ENCODE data around the gene UBXN11.
A peak's percentile ranks its signal among the peaks of the same experiment; 100 is the strongest.

UBXN11 gene

DNA sequence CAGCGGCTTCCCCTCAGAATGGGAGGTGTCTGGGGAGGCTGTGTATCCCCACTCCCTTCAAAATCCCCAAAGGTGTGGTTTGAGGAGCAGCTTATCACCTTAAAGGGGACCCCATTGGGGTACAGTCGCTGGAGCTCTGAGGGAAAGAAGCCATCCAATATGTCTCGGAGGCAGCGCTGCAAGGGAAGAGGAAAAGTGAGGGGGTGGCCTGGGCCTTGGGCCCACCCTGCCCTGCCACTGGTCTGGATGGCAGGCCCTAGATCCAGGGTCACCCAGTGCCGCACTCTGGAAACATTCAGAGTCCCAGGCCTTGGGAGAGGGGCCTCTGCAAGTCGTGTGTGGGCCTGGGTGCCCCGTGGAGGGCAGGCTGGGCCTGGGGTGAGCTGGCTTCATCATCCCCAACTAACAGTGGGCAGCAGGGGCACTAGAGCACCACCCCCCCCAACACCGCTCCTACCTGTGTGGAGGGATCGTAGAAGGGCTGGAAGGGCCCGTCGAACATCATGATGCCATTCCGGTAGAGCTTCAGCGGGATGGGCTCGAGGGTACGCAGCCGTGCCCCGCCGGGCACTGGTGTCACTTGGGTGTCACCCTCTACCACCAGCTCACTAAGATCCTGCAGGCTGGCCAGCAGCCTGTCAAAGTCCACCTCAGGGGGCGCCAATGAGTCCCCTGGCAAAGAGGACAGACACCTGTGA, 20.9 kb downstream of the UBXN11 start:
- DNase-seq = no peak

DNA sequence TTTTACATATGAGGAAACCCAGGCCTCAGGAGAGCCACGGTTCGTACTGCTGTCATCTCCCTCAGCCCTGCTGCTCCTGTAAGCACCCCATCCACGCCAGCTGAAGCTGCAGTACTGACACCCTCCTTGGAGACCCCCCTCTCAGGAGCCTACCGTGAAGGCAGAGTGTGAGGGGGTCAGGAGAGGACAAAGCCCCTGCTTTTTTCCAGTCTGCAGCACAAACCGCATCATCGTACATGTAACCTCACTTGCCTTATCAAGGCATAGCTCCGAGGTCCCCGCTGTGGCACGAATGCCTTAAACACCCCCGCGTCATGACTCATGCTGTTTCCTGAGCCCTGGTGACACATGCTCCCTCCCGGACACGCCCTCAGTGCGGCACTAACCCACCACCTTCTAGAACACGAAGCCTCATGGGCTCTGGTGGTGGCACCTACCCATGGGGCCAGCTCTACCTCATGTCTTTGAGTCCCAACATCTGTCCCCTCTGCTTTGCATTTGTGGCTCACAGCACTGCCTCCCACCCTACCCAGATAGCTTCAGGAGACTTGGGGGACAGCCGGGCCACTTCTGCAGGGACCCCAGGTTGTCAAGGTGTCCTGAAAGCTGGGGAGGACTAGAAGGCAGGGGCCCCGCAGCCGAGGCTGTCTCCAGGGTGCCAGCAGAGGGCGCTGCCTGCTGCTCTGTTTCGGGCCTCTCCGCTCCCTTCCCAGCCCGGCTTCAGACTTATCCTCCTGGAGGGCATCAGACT, 21.7 kb downstream of the UBXN11 start:
- DNase-seq = peak in 3 of 14 donors; percentile 5 to 41 (median 28)

DNA sequence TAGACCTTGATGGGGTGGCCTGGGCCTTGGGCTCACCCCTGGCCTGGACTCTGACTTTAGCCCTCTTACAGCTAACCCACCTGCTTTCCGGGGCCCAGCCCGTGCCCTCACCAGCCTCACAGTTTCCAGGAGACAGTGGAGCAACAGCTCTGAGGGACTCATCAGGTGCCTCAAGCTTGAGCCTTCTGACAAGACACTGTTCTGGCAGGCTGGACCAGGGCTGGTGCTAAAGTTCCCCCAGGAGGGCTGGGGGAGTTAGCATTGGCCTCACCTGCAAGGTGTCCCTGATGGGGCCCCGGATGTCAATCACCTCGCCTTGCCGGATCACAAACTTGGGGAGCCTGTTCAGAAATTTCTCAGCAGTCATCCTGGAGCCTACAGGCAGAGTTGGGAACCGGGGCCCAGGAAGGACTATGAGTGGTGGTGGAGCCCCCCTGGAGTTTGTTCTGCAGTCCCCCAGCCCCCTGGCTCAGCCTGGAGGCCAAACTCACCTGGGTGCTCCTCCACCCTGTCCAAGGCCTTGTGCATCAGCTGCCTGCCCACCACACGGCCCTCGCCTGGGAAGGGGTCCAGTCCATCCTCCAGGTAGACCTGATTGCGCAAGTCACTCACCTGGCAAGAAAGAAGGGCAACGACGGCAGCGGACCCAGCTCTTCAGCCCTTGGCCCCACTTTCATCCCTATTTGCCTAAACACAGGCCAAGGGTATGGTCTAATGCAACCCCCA, 22.4 kb downstream of the UBXN11 start:
- DNase-seq = no peak

DNA sequence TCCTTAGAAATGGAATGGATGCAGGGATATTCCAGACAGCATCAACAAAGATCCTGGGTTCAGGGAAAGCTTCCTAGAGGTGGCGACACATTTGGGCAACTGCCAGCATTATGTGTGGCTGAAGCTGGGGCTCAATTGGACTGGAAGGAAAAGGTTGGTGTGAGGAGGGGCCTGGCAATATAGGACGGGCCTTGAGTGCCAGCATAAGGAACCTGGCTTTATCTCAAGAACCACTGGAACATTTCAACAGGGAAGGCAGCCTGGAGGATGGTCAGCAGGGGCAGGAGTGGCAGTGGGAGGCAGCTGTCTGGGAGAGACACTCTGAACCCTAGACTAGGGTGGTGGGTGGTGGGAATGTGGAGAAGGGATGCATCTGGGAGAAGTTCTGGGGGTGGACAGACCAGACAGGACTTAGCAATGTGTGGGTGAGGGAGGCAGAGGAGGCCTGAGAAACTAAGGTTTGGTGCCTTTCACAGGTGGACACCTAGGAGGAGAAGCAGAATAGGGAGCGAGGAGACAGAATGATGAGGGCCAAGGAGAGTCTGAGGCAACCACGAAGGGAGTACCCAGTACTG, 23.1 kb downstream of the UBXN11 start:
- no peak for DNase-seq

DNA sequence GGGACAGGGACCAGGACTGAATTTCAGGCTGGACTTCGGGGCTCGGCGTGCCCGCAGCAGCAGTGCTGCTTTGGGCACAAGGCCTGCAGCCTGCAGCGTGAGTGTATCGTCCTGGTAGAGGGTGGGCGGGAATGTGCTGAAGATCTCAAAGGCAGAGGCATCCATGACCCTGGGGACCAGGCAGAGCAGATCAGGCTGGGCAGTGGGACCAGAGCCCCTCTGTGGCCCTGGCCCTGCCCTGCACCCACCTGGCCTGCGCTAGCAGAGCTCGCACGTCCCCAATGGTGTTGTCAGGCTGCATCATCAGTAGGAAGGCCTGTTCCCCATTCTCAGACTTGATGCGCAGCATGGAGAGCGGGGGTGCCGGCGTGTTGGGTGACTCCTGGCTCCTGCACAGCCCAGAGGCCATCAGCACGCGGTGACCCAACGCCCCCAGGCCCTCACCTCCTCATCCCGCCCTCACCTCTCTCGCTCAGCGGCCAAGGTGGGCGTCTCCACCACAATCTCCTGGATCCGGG, 24.0 kb downstream of the UBXN11 start:
- no peak for DNase-seq

DNA sequence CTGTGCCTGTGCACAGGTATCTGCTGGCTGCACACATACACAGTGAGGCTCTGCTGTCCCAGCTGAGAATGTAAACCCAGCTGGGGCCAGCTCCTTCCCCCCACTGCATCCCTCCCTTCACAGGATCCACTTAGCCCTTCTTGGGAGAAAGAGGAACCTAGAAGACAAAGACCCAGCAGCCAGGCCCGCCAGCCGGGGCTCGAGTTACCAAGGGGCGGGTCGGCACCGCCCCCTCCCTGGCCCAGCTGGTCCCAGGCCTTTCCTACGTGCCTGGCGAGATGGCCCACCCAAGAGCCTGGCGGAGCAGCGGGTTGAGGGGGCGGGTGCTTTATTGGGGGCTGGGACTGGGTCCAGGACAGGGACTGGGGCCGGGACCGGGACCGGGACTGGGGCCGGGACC, 24.5 kb downstream of the UBXN11 start:
- DNase-seq = no peak

DNA sequence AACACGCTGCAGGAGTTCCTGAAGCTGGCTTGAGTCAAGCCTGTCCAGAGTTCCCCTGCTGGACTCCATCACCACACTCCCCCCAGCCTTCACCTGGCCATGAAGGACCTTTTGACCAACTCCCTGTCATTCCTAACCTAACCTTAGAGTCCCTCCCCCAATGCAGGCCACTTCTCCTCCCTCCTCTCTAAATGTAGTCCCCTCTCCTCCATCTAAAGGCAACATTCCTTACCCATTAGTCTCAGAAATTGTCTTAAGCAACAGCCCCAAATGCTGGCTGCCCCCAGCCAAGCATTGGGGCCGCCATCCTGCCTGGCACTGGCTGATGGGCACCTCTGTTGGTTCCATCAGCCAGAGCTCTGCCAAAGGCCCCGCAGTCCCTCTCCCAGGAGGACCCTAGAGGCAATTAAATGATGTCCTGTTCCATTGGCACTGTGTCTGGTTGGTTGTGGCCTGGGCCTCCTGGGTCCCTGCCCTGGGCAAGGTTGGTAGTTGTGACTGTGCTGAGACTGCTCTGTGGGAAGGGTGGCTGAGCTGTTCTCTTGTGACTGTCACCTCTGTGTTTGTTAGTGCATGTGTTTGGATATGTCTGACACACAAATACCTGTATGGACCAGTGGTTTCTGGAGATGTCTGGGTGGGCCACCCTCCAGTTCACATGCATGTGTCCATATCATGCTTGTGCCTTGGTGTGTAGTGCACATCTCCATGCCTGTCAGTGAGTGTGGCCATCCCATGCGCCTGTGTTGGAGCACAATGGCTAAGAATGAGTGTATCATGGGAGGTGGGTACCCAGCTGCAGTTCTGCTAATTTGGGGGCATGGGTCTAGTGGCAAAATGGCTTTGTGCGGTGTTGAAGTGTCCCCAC, 25.1 kb downstream of the UBXN11 start:
- DNase-seq = no peak

DNA sequence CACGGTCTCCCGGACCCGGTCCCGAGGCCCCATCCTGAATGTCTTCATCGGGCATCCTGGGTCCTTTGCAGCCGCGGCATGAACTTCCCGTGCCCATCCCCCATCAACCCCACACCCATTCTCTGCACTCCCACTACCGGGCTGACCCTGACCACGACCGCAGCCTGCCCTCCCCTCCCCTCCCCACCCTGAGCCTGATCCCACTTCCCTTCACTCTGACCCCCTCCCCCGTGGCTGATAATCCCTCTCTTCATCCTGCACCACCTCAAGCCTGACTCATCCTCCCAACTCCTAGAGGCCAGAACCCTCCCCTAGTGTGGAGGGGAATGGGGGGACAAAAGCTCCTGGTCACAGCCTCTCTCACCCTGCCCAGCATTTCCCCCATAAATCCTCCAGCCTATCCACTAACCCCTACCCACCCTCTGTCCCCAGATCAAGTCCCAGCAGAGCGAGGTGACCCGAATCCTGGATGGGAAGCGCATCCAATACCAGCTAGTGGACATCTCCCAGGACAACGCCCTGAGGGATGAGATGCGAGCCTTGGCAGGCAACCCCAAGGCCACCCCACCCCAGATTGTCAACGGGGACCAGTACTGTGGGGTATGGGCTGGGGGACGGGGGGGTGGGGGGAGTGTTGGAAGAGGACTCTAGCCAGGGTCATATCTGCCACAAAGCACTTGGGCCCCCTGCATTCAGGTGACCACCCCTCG, 25.9 kb downstream of the UBXN11 start:
- peak in 2 of 14 donors; percentile 29 to 43 for DNase-seq

DNA sequence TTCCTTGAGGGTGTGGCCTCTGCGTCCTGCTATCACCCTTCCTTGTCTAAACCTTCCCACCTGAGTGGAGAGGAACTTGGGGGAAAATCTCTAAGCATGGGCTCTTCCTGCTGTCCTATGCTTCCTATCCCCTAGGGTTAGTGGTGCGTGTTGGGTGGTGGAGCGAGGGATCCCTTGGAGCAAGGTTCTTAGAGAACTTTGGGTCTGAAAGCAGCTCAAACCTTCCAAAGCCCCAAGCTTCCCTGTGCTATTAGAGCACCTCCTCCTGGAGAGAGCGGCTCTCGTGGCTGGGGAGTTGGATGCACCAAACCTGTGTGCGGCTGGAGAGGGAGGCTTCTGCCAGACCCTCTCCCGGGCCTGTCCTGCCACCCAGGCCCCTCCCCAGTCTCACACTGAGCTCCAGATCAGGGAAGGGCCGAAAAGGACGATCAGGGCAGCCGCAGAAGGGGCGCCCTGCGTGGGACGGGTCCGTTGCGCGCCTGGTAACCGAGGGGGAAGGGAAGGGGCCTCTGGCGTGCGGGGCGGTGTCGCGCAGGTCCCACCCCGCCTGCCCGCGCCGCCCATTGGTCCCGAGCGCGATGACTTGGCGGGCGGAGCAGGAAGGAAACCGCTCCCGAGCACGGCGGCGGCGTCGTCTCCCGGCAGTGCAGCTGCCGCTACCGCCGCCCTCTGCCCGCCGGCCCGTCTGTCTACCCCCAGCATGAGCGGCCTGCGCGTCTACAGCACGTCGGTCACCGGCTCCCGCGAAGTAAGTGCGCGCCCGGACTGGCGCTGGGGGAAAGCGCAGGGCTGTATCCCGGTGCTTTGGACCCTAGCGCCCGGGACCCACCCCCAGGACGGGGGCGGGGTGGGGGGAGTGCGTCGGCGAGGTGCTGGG, 26.7 kb downstream of the UBXN11 start, which contains the start of gene SH3BGRL3:
Gene SH3BGRL3, plus strand, starts transcription at position 631 of the 877 bp plus-strand sequence. Its CDS starts 70 bp downstream, at position 701.
- DNase-seq = peak in 13 of 14 donors; percentile 50 to 85 (median 74)

DNA sequence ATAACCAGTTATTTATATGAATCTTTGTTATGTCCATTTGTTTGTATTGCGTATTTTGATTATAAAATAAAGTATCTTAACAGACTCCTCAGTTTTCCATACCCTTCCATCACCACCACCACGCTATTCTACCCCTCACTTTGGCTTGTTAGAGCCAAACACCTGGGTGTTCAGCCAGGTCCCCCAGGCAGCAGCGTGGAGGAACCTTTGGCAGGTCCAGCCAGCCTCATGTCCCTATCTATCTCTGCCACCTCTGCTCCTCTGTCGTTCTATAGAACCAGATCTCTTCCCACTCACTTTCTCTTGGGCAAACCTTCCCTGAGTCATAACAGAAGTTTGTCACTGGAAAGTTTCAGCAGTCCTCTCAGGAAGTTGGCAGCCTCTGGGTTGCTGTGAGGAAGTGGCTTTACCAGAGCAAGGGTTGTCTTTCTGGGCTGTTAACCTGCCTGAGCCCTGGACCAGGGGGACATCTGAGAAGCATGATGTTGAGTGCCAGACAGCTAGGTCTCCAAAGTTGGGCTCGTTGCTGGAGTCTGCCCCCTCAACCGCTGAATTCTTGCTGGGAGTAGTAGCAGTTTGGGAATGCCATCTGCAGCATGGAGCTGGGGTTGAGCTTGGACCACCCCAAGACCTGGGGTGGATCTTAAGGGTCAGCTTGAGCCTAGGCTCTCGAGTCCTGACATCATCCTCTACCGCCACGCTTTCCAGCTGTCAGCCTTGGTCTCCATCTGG, 27.5 kb downstream of the UBXN11 start:
- peak in 2 of 14 donors; percentile 18 to 22 for DNase-seq

DNA sequence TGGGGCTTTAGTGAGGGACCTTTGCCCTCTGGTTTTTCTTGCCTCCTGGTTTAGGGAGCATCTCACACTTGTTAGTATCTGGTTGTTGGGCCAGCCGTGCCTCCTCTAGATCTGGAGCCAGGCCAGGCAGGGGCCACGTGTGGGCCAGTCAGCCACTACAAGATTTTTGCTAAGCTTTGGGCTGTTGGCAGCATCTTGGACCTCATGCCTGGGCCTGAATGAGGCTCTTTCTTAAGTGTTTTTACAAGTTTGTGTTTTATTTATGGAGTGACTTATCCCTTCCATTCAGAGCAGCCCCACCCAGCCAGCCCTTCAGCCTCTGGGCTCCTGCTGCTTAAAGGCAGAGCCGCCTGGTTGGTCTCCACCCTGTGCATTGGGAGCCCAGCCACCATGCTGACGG, 28.1 kb downstream of the UBXN11 start:
- peak in 5 of 14 donors; percentile 19 to 58 (median 27) for DNase-seq

DNA sequence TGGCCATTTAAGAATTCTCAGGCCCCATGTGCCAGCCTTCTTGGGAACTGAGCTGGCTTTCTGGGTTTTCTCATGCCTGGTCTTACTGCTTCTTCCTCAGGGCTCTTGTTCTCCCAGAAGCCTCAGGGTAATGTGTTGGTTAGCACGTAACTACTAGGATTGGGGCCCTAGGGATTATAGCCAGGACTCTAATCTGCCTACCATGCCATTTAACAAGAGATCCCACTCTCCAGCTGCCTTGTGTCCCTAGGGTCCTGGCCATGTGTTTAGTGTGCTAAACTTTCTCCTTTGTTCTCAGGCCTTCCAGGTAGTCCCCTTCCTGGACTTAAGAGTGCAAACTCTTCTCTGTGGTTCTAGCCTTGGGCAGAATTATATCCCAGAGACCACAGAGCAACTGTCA, 28.7 kb downstream of the UBXN11 start:
- DNase-seq = no peak

DNA sequence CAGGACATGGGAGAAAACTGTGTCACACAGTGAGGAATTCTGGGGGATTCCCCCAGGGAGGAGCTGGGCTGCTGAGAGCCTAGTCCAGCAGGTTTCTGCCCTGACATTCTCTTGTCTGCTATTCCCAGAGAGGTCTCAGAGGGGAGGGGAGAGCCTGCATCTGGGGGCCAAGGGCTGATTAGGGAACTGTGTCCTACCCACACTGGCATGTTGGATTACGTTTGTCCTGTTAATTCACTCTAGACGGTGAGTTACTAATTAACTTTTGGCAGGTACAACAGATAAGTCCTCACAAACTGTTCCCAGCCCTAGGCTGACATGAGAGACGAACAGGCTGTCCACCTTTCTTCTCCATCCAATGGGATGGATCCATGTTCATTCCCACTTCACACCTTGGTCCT, 29.2 kb downstream of the UBXN11 start:
- no peak for DNase-seq

DNA sequence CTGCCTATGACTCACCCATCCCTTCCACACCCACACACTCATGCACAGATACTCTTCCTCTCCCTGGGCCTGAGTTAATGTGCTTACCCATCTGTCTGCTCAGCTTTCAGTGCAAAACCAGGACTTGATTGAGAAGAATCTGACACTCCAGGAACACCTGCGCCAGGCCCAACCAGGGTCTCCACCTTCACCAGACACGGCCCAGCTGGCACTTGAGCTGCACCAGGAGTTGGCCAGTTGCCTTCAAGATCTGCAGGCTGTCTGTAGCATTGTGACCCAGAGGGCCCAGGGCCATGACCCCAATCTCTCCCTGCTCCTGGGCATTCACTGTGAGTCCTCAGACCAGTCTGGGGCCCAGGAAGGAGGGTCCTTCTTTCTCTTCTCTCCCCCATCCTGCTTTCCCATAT, 30.0 kb downstream of the UBXN11 start:
- DNase-seq = peak in 2 of 14 donors; percentile 29 to 35

DNA sequence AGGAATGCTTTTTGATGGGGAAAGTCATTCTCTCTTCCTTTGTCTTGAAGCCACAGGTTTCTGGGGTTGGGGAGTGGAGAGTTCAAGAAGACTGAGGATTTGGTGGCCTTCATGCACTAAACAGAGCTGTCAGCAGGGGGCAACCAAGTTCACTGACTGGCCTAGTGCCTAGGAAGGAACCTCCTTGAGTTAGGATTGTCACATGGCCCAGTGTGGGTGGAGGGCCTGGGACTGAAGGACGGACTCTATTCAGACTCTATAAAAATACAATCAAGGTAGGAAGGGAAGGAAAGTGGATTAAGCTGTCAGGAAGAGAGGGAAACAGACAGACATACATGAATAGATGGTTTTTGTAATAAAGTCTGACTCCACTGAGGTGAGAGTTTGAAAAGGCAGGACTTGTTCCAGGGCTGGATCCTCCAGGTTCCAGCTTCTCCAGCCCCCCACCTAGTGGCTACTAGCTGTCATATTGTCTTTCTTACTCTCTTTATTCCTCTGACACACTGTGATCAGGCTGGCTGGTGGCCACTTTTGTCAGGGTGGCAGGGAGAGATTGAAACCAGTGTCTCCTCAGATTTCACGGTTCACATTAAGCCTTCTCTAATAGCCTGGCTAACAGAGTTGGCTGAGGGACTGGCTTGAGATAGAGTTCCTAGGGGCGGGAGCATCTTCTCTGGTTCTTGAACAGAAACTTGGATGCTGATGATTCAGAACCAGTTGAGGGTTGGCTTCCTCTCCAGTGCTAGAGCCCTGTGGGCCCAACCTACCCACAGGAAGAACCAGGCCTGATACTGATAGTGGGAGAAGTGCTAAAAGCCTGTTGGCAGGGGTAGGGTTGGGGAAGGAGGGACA, 30.6 kb downstream of the UBXN11 start:
- peak in 12 of 14 donors; percentile 20 to 77 (median 66) for DNase-seq

DNA sequence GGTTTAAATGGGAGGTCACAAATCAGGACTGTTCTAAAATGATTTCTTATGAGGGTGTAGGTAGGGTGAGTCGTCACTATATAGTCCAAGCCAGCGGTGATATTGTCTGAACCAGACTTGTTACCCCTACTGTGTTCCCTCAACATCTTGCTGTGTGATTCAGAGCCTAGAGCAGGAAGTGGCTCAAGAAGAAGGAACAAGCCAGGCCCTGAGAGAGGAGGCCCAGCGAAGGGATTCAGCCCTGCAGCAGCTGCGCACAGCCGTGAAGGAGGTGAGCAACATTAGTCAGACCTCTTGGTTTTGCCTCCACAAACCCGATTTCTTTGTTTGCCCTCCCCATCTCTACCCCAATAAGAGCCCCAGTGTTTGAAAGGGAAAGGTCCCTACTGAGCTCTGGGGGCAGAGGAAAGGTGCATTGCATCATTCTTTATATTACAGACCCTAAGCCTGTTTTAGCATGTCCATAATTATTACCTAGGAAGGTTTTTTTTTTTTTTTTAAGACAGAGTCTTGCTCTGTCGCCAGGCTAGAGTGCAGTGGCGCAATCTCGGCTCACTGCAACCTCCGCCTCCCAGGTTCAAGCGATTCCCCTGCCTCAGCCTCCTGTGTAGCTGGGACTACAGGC, 31.5 kb downstream of the UBXN11 start:
- DNase-seq = no peak

DNA sequence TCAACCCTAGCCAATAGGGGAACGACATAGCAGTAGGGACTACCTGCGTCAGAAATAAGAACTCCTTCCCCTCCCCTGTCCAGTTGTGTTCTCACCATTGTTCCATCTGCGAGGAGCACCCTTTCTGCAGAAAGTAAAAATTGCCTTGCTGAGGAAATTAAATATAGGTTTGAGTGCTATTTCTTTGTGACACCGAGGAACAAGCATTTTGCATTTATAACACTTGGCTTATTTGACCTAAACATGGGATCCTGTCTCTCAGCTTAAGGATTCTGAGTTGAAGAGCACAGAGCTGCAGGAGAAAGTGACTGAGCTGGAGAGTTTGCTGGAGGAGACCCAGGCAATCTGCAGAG, 37.3 kb downstream of the UBXN11 start:
- no peak for DNase-seq
